GM21529 (cell line): Measurements from ENCODE around the gene FAM227B.
"Not testable (repeated sequence)": the region's sequence is repeated elsewhere in the genome, so short reads cannot be mapped to it uniquely, and the experiment has no call there.

Experiments used
- ATAC-seq: cut with Tn5 transposase; IDR thresholded peaks from one replicate; pipeline ENCODE4 v1.9.1; 2021; ENCODE audit not compliant: unreplicated experiment

The FAM227B gene

DNA sequence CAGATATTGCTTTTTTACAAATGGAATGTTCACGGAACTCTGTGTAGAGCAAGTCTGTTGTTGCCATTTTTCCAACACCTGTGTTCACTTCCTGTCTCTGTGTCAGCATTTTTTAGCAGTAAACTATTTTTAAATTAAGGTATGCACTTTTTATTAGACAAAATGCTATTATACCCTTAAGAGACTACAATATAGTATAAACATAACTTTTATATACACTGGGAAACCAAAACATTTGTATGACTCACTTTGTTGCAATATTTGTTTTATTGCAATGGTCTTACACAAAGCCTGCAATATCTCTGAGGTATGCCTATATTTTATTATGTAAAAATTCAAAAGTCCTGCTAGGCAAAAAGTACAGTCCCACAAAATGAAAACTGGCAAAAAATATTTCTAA, 237.4 kb downstream of the FAM227B start:
- no peak for ATAC-seq

DNA sequence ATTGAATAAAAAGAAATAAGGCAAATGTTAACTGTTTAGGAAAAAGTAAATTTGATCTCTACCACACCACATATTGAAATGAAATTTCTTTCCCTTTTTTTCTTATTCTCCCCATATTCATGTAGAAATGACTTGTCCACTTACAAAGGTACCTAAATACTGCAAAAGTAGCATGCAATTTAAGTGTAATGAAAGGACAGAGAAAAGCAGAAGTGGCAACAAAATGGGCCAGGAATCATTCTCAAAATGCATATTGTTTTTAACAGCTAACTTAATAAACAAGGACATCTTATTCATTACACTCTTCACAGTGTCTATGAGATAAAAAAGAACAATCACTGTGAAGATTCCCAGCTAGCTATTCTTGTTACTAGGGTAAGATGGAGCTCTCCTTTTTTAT, 238.2 kb downstream of the FAM227B start:
- ATAC-seq: no peak

DNA sequence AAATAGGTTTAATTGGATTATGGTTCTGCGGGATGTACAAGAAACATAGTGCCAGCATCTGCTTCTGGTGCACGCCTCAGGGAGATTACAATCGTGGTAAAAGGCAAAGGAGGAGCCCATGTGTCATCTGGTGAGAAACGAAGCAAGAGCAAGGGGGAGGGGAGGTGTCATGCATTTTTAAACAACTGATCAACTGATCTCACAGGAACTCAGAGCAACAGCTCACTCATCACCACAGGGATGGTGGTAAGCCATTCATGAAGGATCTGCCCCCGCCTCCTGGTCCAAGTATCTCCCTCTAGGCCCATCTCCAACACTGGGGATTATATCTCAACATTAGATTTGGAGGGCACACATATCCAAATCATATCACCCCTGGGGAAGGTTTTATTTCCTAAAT, 239.7 kb downstream of the FAM227B start:
- no peak for ATAC-seq

GRCh38 chr15:49379996-49380395, 240.6 kb downstream of the FAM227B start:
- no peak for ATAC-seq

- no peak for ATAC-seq
Measured at GRCh38 chr15:49372366-49372765, 248.3 kb downstream of the FAM227B start.

GRCh38 chr15:49370782-49371181, 249.8 kb downstream of the FAM227B start:
- ATAC-seq: no peak

- ATAC-seq: no peak
Measured at GRCh38 chr15:49366496-49366895, 254.1 kb downstream of the FAM227B start.

- no peak for ATAC-seq
Measured at GRCh38 chr15:49361370-49361769, 259.2 kb downstream of the FAM227B start.

DNA sequence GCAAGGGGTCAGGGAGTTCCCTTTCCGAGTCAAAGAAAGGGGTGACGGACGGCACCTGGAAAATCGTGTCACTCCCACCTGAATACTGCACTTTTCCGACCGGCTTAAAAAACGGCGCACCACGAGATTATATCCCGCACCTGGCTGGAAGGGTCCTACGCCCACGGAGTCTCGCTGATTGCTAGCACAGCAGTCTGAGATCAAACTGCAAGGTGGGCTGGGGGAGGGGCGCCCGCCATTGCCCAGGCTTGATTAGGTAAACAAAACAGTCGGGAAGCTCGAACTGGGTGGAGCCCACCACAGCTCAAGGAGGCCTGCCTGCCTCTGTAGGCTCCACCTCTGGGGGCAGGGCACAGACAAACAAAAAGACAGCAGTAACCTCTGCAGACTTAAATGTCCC, 266.2 kb downstream of the FAM227B start:
- not testable (repeated sequence) for ATAC-seq

DNA sequence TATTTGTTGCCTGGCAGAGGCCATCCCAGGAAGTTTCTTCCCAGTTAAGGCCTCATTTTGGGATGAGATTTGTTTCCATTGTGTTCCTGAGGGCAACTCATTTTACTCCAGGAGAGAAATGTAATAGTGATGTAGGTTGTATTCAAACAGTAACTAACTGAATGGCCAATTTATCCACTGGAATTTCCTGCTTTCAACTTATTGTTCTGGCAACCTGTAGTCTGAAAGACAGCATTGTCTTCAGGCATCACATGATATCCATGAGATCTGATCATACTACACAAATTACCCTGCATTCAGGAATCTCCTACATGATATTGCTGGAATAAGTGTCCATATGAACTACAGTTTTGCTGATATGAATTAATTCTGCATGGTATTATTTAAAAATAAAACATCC, 277.1 kb downstream of the FAM227B start:
- no peak for ATAC-seq

GRCh38 chr15:49339656-49340055, 281.0 kb downstream of the FAM227B start:
- ATAC-seq: no peak

DNA sequence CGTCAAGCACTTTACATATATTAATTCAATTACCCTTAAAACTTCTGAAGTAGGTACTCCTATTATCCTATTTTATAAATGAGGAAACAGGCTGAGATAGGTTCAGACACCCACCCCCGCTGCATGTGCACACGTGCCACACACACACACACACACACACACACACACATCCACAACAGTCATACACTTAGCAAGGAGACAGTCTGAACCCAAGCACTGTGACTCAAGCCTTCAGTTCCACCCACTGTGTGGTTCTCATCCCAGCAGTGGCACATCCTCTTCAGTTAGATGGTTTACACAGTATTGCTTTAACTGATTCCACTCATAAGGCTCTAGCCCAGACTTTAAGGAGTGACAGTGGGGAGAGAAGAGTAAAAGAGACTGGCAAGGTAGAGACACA, 288.7 kb downstream of the FAM227B start:
- no peak for ATAC-seq

- no peak for ATAC-seq
Measured at GRCh38 chr15:49331442-49331841, 289.2 kb downstream of the FAM227B start.

DNA sequence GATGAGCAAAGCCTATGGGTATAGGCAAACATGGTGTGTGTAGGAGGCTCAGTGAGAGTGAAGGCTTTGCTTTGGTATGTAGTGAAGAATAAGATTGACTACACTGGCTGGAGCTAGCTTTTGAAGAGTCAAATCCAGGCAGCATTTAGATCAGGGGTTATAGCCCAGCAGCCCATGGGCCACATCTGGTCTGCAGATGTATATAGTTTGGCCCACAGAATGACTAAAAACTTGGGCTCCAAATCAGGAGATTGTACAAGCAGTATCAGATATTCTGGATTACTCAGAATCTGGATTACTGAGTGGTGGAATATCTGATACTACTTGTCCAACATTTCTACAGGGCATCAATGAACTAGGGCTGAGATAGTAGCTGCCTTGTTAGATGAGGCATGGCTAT, 290.5 kb downstream of the FAM227B start:
- no peak for ATAC-seq

GRCh38 chr15:49328941-49329340, 291.7 kb downstream of the FAM227B start:
- no peak for ATAC-seq

- ATAC-seq: no peak
Measured at GRCh38 chr15:49327927-49328326, 292.7 kb downstream of the FAM227B start.

DNA sequence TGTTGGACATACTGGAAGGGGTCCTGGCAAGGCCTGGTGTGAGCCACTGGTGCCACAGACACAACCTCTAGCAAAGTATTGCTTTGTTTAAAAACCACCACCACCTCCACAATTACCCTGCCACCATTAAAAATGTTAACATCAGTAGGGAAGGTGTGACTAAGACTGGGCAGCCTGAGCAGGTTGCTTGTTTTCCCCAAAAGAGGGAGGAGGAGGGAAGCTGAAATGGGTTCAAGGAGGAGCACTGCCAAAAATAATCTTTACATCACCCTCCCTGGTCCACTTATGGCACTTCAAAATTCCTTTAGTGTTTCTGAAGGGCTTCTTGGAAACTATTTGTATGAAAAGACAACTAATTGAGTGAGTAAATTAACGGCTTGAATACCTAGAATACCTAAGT, 297.4 kb downstream of the FAM227B start:
- no peak for ATAC-seq

DNA sequence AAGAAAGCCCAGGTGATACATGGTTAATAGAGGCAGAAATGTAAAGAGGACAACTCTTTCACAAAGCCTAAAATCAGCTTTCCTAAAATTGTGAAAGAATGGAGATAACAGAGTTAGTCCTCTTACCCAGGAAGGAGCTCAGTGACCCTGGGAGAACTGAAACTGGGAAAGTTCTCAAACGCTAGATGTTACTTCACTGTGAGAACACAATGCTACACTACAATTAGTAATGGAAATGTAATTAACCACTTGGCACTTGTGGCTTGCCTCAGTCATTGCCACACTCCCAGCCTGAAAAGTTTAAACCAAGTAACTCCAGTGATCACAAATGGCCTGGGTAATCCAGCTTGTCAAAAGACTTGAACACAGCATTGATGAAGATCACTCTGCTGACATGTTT, 300.3 kb downstream of the FAM227B start:
- no peak for ATAC-seq

DNA sequence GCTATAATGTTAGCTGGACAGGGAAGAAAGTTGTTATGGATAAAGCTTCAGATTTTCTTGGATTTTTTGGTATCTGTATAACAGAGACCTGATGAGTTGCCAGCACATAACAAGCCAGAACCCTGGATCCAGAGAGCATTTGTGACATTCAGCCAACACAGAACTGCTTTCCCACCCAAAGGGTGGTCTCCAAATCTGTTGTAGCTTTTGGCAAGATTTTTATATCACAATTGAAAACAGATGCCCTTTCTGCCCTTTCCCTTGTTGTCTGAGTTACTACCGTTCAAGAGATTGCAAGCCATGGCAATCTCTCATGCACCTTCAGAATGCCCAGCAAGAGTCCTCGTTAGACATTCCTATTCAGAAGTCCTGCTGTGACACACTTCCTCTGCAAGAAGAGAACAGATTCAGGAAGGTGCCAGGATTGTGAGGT, 305.2 kb downstream of the FAM227B start:
- no peak for ATAC-seq

- ATAC-seq: no peak
Measured at GRCh38 chr15:49314716-49315115, 305.9 kb downstream of the FAM227B start.

DNA sequence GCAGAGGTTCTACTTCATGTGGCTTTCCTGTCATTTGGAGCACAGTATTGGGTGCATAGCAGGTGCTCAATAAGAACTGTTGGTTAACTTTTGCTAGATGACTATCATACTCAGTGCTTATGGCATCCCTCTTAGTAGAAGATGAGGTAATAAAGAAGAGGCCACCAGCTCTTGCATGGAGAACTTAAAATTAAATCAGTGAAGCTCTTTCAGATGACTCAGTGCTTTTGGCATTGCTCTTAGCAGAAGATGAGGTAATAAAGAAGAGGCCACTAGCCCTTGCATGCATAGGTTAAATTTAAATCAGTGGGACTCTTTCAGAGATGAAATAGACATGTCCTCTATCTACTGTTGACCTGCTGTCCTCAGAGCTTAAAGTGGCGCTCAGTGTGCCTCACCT, 307.0 kb downstream of the FAM227B start:
- ATAC-seq: no peak

- ATAC-seq: no peak
Measured at GRCh38 chr15:49309889-49310288, 310.7 kb downstream of the FAM227B start.

DNA sequence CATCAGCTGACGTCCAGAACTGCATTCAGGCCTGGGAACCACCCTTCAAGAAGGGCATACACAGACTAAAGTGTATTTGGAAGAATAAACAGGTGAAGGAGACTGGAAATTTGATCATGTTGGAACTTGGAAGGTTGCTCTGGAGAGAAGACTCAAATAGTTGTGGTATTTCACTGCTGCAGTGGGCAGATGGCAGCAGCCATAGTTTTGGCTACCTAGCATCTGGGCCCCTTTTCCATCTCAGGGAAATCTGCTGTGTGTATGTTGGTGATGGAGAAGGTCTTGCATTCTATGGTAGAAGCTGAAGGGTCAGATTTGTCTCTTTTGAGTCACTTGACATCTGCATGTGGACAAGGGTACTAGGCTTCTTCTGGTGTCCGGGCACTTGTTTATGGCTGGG, 311.9 kb downstream of the FAM227B start:
- ATAC-seq: no peak

DNA sequence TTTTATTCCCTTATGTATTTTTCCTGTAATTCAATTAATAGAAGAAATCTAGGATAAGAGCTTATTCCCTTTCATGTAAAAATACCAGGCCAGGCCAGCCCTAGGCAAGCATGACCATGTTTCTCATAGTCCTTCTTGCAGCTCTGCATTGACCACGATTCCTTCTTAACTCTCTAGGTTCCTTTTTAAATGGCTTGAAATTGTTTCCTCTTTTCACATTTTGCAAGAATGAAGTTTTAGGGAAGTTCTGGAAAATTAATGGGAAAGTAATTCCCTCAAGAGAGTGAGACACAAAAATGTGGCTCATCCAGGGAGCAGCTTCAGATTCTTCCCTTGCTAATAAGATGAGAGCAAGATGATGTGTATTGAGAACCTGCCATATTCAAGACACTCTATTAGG, 314.1 kb downstream of the FAM227B start:
- ATAC-seq: no peak
